ENCODE results near the gene PCP2.

PCP2 gene

GRCh38 chr19:7603919-7604318, 29.6 kb downstream of the PCP2 start:
- no peaks in the 10 kb centered on the region for H3K36me3 ChIP-seq (ENCODE audit: control insufficient read depth, insufficient read depth, low read length)
- DNase-seq (ENCODE audit: extremely low read depth, insufficient read length): no peak
- H3K4me3 ChIP-seq (replicated peaks; ENCODE audit: low read depth, low read length): no peak overlapping the region
- TF ChIP-seq, protein P1, sequence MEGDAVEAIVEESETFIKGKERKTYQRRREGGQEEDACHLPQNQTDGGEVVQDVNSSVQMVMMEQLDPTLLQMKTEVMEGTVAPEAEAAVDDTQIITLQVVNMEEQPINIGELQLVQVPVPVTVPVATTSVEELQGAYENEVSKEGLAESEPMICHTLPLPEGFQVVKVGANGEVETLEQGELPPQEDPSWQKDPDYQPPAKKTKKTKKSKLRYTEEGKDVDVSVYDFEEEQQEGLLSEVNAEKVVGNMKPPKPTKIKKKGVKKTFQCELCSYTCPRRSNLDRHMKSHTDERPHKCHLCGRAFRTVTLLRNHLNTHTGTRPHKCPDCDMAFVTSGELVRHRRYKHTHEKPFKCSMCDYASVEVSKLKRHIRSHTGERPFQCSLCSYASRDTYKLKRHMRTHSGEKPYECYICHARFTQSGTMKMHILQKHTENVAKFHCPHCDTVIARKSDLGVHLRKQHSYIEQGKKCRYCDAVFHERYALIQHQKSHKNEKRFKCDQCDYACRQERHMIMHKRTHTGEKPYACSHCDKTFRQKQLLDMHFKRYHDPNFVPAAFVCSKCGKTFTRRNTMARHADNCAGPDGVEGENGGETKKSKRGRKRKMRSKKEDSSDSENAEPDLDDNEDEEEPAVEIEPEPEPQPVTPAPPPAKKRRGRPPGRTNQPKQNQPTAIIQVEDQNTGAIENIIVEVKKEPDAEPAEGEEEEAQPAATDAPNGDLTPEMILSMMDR (IDR thresholded peaks at IDR 0.05; ENCODE audit: insufficient read depth, low read length, poor library complexity, severe bottlenecking): no peak
- no peaks in the 10 kb centered on the region for H3K27me3 ChIP-seq (replicated peaks; ENCODE audit: control insufficient read depth, insufficient read depth, low read length)

GRCh38 chr19:7602935-7603497, 30.5 kb downstream of the PCP2 start:
- DNase-seq (ENCODE audit: extremely low read depth, insufficient read length): no peak
- TF ChIP-seq, protein P1 (IDR thresholded peaks at IDR 0.05; ENCODE audit: insufficient read depth, low read length, poor library complexity, severe bottlenecking): no peak
- no peaks in the 10 kb centered on the region for H3K36me3 ChIP-seq (ENCODE audit: control insufficient read depth, insufficient read depth, low read length)
- H3K4me3 ChIP-seq (replicated peaks; ENCODE audit: low read depth, low read length): no peak overlapping the region
- no peaks in the 10 kb centered on the region for H3K27me3 ChIP-seq (replicated peaks; ENCODE audit: control insufficient read depth, insufficient read depth, low read length)

GRCh38 chr19:7602240-7602934, 31.1 kb downstream of the PCP2 start:
- H3K36me3 ChIP-seq (ENCODE audit: control insufficient read depth, insufficient read depth, low read length): no peaks in the 10 kb centered on the region
- TF ChIP-seq, protein P1 (IDR thresholded peaks at IDR 0.05; ENCODE audit: insufficient read depth, low read length, poor library complexity, severe bottlenecking): no peak
- no peaks in the 10 kb centered on the region for H3K27me3 ChIP-seq (replicated peaks; ENCODE audit: control insufficient read depth, insufficient read depth, low read length)
- H3K4me3 ChIP-seq (replicated peaks; ENCODE audit: low read depth, low read length): no peak overlapping the region
- DNase-seq (ENCODE audit: extremely low read depth, insufficient read length): no peak

DNA sequence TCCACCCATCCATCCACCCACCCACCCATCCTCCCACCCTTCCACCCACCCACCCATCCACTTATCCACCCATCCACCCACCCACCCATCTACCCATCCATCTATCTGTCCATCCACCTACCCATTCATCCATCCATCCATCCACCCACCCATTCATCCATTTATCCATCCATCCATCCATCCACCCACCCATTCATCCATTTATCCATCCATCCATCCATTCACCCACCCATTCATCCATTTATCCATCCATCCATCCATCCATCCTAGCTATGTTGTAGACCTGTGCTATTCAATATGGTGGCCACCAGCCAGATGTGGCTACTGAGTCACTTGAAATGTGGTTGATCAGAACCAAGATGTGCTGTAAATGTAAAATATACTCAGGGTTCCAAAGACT, 32.8 kb downstream of the PCP2 start:
- H3K27me3 ChIP-seq (replicated peaks; ENCODE audit: control insufficient read depth, insufficient read depth, low read length): no peaks in the 10 kb centered on the region
- TF ChIP-seq, protein P1 (IDR thresholded peaks at IDR 0.05; ENCODE audit: insufficient read depth, low read length, poor library complexity, severe bottlenecking): no peak
- DNase-seq (ENCODE audit: extremely low read depth, insufficient read length): no peak
- no peak overlapping the region for H3K4me3 ChIP-seq (replicated peaks; ENCODE audit: low read depth, low read length)
- H3K36me3 ChIP-seq (ENCODE audit: control insufficient read depth, insufficient read depth, low read length): no peaks in the 10 kb centered on the region

GRCh38 chr19:7598180-7598579, 35.3 kb downstream of the PCP2 start:
- H3K27me3 ChIP-seq (replicated peaks; ENCODE audit: control insufficient read depth, insufficient read depth, low read length): no peaks in the 10 kb centered on the region
- no peak for DNase-seq (ENCODE audit: extremely low read depth, insufficient read length)
- TF ChIP-seq, protein P1 (IDR thresholded peaks at IDR 0.05; ENCODE audit: insufficient read depth, low read length, poor library complexity, severe bottlenecking): no peak
- H3K36me3 ChIP-seq (ENCODE audit: control insufficient read depth, insufficient read depth, low read length): no peaks in the 10 kb centered on the region
- no peak overlapping the region for H3K4me3 ChIP-seq (replicated peaks; ENCODE audit: low read depth, low read length)

Data from GM06990 (cell line).